A549 (cell line): Measurements from ENCODE around the gene OR52E8.

Experiments
- EP300 ChIP-seq, 2 experiments: fragments of >200 bp; sonication (Bioruptor Twin); formaldehyde crosslinking; IDR thresholded peaks; 2 replicates in 1 of 2; 3 replicates in 1 of 2; pipeline ENCODE4 v1.6.1; 2016 to 2017
- TF ChIP-seq, protein P1 (sequence below): IDR thresholded peaks from 2 replicates; pipeline ENCODE4 v1.6.1; 2012

DNA sequence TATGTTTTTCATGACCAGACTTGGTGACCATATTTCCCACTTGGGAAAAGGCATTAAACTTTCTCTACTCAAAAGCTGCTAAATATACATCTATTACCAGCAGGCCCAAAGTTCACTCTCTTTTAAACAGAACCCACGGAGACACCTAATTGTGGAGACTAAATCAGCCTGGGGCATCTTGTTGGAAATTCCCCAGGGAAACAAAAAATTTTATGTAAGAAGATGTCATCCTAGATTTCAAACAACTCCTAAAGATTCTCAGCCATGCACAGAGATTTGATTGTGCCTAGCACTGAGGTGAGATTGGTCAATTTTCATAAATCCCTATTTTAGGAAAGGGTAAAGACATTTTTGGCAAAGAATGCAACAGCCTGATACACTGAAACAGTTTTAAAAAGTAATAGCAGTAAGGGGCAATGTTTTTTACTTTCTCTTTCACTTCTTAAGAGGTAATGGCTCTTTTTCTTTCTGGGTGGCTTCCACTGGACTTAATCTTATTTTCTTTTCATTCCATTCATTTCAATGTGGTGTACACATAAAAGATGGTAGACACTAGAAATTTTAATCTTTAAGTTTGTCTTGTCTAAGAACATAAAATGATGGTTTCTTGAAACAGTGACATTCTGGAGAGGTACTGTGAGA is 39.1 kb downstream of the OR52E8 start:
- TF ChIP-seq, protein P1, sequence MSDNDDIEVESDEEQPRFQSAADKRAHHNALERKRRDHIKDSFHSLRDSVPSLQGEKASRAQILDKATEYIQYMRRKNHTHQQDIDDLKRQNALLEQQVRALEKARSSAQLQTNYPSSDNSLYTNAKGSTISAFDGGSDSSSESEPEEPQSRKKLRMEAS, result no peak
- no peak for TF ChIP-seq EP300 (IDR thresholded peaks at IDR 0.05)
